IgD-negative memory B cell (primary cell): ENCODE data around the gene SLC6A18. TPM values are rescaled to one million over a fixed set of nuclear protein-coding genes. Genes with fewer than 3 reads are reported as not detected.
A peak's percentile ranks its signal among the peaks of the same experiment; 100 is the strongest.
"Not testable (repeated sequence)": the region's sequence is repeated elsewhere in the genome, so short reads cannot be mapped to it uniquely, and the experiment has no call there.

ENCODE experiments used
- H3K27ac Mint-ChIP-seq, 3 donors: one replicate each; pipeline ENCODE4 v1.8.0; 2020 to 2022; ENCODE audit warnings: mild to moderate bottlenecking in 3 of 3, mixed read lengths in 3 of 3, moderate library complexity in 1 of 3
- H3K27me3 Mint-ChIP-seq: one replicate; pipeline ENCODE4 v1.8.0; 2021; ENCODE audit warnings: mixed read lengths
- H3K36me3 Mint-ChIP-seq: one replicate; pipeline ENCODE4 v1.8.0; 2020; ENCODE audit warnings: mild to moderate bottlenecking, mixed read lengths
- H3K4me1 Mint-ChIP-seq, 3 donors: one replicate each; pipeline ENCODE4 v1.8.0; 2020 to 2022; ENCODE audit warnings: mixed read lengths in 3 of 3, mild to moderate bottlenecking in 1 of 3
- H3K4me3 Mint-ChIP-seq, 4 donors: one replicate each; pipeline ENCODE4 v1.8.0; 2020 to 2022; ENCODE audit warnings: mild to moderate bottlenecking in 4 of 4, mixed read lengths in 4 of 4, moderate library complexity in 3 of 4
- H3K9me3 Mint-ChIP-seq, 3 donors: one replicate each; pipeline ENCODE4 v1.8.0; 2020 to 2021; ENCODE audit warnings: mixed read lengths in 3 of 3, mild to moderate bottlenecking in 1 of 3
- polyA plus RNA-seq: library from polyadenylated mRNA; unstranded; fragments of 300-500 nt; fragmentation: Illumina TruSeq; gene quantifications from one replicate; pipeline ENCODE4 v1.2.3, GENCODE V29; 2021

Gene SLC6A18
- polyA plus RNA-seq, 1 donor from 2014 or later: not detected

GRCh38 chr5:1224631-1225030 is 550 bp upstream of the SLC6A18 start:
- H3K4me1 Mint-ChIP-seq: no peaks in the 10 kb centered on the region
- no peaks in the 10 kb centered on the region for H3K36me3 Mint-ChIP-seq
- peaks cover 10% of the 10 kb centered on the region for H3K27me3 Mint-ChIP-seq
- no peak overlapping the region for H3K27ac Mint-ChIP-seq
- no peaks in the 10 kb centered on the region for H3K9me3 Mint-ChIP-seq
- no peak overlapping the region for H3K4me3 Mint-ChIP-seq

GRCh38 chr5:1226231-1226630 is 1.1 kb downstream of the SLC6A18 start:
- Mint-ChIP-seq H3K9me3 (no peaks in the 10 kb centered on the region), H3K4me3 (no peak overlapping the region), H3K36me3 (no peaks in the 10 kb centered on the region), H3K27me3 (peaks cover 9% of the 10 kb centered on the region), H3K4me1 (no peaks in the 10 kb centered on the region), H3K27ac (no peak overlapping the region)

GRCh38 chr5:1226839-1227581 is 1.8 kb downstream of the SLC6A18 start:
- H3K4me3 Mint-ChIP-seq: no peak overlapping the region

GRCh38 chr5:1227667-1228066 is 2.5 kb downstream of the SLC6A18 start:
- Mint-ChIP-seq H3K27me3 (peaks cover 12% of the 10 kb centered on the region), H3K4me3 (peak overlapping the region in 1 of 4 donors; percentile 18), H3K4me1 (no peaks in the 10 kb centered on the region), H3K9me3 (no peaks in the 10 kb centered on the region), H3K27ac (no peak overlapping the region), H3K36me3 (no peaks in the 10 kb centered on the region)

More at GRCh38 chr5:1226839-1227581, 1.8 kb downstream of the SLC6A18 start:
- Mint-ChIP-seq H3K4me1 (no peaks in the 10 kb centered on the region), H3K27me3 (peaks cover 9% of the 10 kb centered on the region), H3K36me3 (no peaks in the 10 kb centered on the region), H3K27ac (no peak overlapping the region), H3K9me3 (no peaks in the 10 kb centered on the region)

- no peaks in the 10 kb centered on the region for H3K36me3 Mint-ChIP-seq
- no peak overlapping the region for H3K27ac Mint-ChIP-seq
- no peak overlapping the region for H3K4me3 Mint-ChIP-seq
- peaks cover 15% of the 10 kb centered on the region for H3K27me3 Mint-ChIP-seq
- H3K9me3 Mint-ChIP-seq: no peaks in the 10 kb centered on the region
- no peaks in the 10 kb centered on the region for H3K4me1 Mint-ChIP-seq
These were observed 2.9 kb downstream of the SLC6A18 start for GRCh38 chr5:1228120-1228519.

- H3K27me3 Mint-ChIP-seq: peaks cover 16% of the 10 kb centered on the region
- not testable (repeated sequence) for H3K36me3 Mint-ChIP-seq, H3K27ac Mint-ChIP-seq, H3K4me3 Mint-ChIP-seq, H3K9me3 Mint-ChIP-seq, H3K4me1 Mint-ChIP-seq
These were observed 3.8 kb downstream of the SLC6A18 start for GRCh38 chr5:1229023-1229422.

GRCh38 chr5:1229822-1230221 is 4.6 kb downstream of the SLC6A18 start:
- H3K4me3 Mint-ChIP-seq: peak overlapping the region in 1 of 4 donors; percentile 5
- H3K36me3 Mint-ChIP-seq: no peaks in the 10 kb centered on the region
- H3K27me3 Mint-ChIP-seq: peaks cover 16% of the 10 kb centered on the region
- H3K27ac Mint-ChIP-seq: no peak overlapping the region
- H3K9me3 Mint-ChIP-seq: no peaks in the 10 kb centered on the region
- H3K4me1 Mint-ChIP-seq: no peaks in the 10 kb centered on the region

- peaks cover 1 to 2% (median 2%) of the 10 kb centered on the region in 3 donors for H3K9me3 Mint-ChIP-seq
- no peak overlapping the region for H3K4me3 Mint-ChIP-seq
- H3K4me1 Mint-ChIP-seq: no peaks in the 10 kb centered on the region
- H3K27ac Mint-ChIP-seq: no peak overlapping the region
- no peaks in the 10 kb centered on the region for H3K36me3 Mint-ChIP-seq
- H3K27me3 Mint-ChIP-seq: peaks cover 16% of the 10 kb centered on the region
These were observed 5.4 kb downstream of the SLC6A18 start for GRCh38 chr5:1230551-1230950.

- Mint-ChIP-seq H3K36me3 (no peaks in the 10 kb centered on the region), H3K27ac (no peak overlapping the region), H3K9me3 (peaks cover 6 to 11% (median 8%) of the 10 kb centered on the region in 3 donors), H3K27me3 (peaks cover 16% of the 10 kb centered on the region), H3K4me1 (no peaks in the 10 kb centered on the region), H3K4me3 (no peak overlapping the region)
These were observed 6.2 kb downstream of the SLC6A18 start for GRCh38 chr5:1231354-1231905.

GRCh38 chr5:1232780-1233179 is 7.6 kb downstream of the SLC6A18 start:
- Mint-ChIP-seq H3K9me3 (peaks cover 6 to 13% (median 11%) of the 10 kb centered on the region in 3 donors), H3K36me3 (no peaks in the 10 kb centered on the region), H3K4me3 (peak overlapping the region in 1 of 4 donors; percentile 33), H3K4me1 (no peaks in the 10 kb centered on the region), H3K27me3 (peaks cover 15% of the 10 kb centered on the region), H3K27ac (no peak overlapping the region)

GRCh38 chr5:1235379-1235778 is 10.2 kb downstream of the SLC6A18 start:
- Mint-ChIP-seq H3K4me1 (no peaks in the 10 kb centered on the region), H3K27me3 (peaks cover 7% of the 10 kb centered on the region), H3K27ac (no peak overlapping the region), H3K4me3 (no peak overlapping the region), H3K9me3 (peaks cover 6 to 13% (median 11%) of the 10 kb centered on the region in 3 donors), H3K36me3 (no peaks in the 10 kb centered on the region)

GRCh38 chr5:1235838-1236237 is 10.7 kb downstream of the SLC6A18 start:
- Mint-ChIP-seq H3K36me3 (no peaks in the 10 kb centered on the region), H3K27me3 (peaks cover 7% of the 10 kb centered on the region), H3K27ac (no peak overlapping the region), H3K9me3 (peaks cover 6 to 13% (median 11%) of the 10 kb centered on the region in 3 donors), H3K4me3 (no peak overlapping the region), H3K4me1 (no peaks in the 10 kb centered on the region)

- H3K9me3 Mint-ChIP-seq: peaks cover 6 to 13% (median 11%) of the 10 kb centered on the region in 3 donors
- H3K4me1 Mint-ChIP-seq: no peaks in the 10 kb centered on the region
- no peak overlapping the region for H3K27ac Mint-ChIP-seq
- H3K36me3 Mint-ChIP-seq: no peaks in the 10 kb centered on the region
- peaks cover 3% of the 10 kb centered on the region for H3K27me3 Mint-ChIP-seq
- no peak overlapping the region for H3K4me3 Mint-ChIP-seq
These were observed 14.5 kb downstream of the SLC6A18 start for GRCh38 chr5:1239505-1240251.

GRCh38 chr5:1240496-1241260 is 15.5 kb downstream of the SLC6A18 start:
- Mint-ChIP-seq H3K4me3 (no peak overlapping the region), H3K27ac (no peak overlapping the region), H3K27me3 (peaks cover 3% of the 10 kb centered on the region), H3K36me3 (no peaks in the 10 kb centered on the region), H3K9me3 (peaks cover 3 to 10% (median 8%) of the 10 kb centered on the region in 3 donors), H3K4me1 (no peaks in the 10 kb centered on the region)
